Measurements from ENCODE around the gene RAD9A.

The RAD9A gene

GRCh38 chr11:67429038-67429668 is 37.4 kb downstream of the RAD9A start:
- no peak for DNase-seq

- no peak for DNase-seq
Measured at GRCh38 chr11:67429722-67430121, 37.9 kb downstream of the RAD9A start.

GRCh38 chr11:67431346-67432249 is 39.8 kb downstream of the RAD9A start:
- no peak for DNase-seq

GRCh38 chr11:67432655-67433349 is 41.0 kb downstream of the RAD9A start:
- no peak for DNase-seq

GRCh38 chr11:67433536-67434394 is 42.0 kb downstream of the RAD9A start:
- no peak for DNase-seq

- DNase-seq = no peak
Measured at GRCh38 chr11:67434395-67434881, 42.7 kb downstream of the RAD9A start.

GRCh38 chr11:67435031-67435726 is 43.4 kb downstream of the RAD9A start:
- no peak for DNase-seq

GRCh38 chr11:67435727-67436458 is 44.1 kb downstream of the RAD9A start:
- DNase-seq = no peak

GRCh38 chr11:67436459-67437081 is 44.8 kb downstream of the RAD9A start:
- DNase-seq = no peak

- DNase-seq = no peak
Measured at GRCh38 chr11:67437082-67437808, 45.5 kb downstream of the RAD9A start, which contains the start of gene PTPRCAP. TSS of gene PTPRCAP (minus strand) at chr11:67437682. CDS start at chr11:67437619, 63 bp downstream.

GRCh38 chr11:67437809-67438157 is 46.0 kb downstream of the RAD9A start:
- DNase-seq = no peak

GRCh38 chr11:67438158-67438902 is 46.5 kb downstream of the RAD9A start:
- no peak for DNase-seq

GRCh38 chr11:67439321-67440228 is 47.8 kb downstream of the RAD9A start:
- DNase-seq = no peak

- no peak for DNase-seq
Measured at GRCh38 chr11:67440229-67441097, 48.7 kb downstream of the RAD9A start.

- DNase-seq = no peak
Measured at GRCh38 chr11:67441098-67441563, 49.3 kb downstream of the RAD9A start.

GRCh38 chr11:67441731-67442351 is 50.1 kb downstream of the RAD9A start:
- no peak for DNase-seq
